Head of caudate nucleus (tissue), 42 donors: ENCODE measurements around the gene DNAJC27.

ENCODE experiments used
- DNase-seq, 42 donors: peaks; one replicate each; pipeline versions ENCODE4 v3.0.0 to v3.0.0-alpha.2; 2020 to 2021; ENCODE audit warnings: mixed read lengths in 7 of 42
- intact Hi-C: fragments of 100-400 bp; cut with DNase I; formaldehyde crosslinking; loops from one replicate; pipeline ENCODE4 v1.15.0; 2022

DNAJC27 gene

GRCh38 chr2:24935145-24935544 lies 36.6 kb downstream of the DNAJC27 start:
- intact Hi-C loops = no loop called here

DNA sequence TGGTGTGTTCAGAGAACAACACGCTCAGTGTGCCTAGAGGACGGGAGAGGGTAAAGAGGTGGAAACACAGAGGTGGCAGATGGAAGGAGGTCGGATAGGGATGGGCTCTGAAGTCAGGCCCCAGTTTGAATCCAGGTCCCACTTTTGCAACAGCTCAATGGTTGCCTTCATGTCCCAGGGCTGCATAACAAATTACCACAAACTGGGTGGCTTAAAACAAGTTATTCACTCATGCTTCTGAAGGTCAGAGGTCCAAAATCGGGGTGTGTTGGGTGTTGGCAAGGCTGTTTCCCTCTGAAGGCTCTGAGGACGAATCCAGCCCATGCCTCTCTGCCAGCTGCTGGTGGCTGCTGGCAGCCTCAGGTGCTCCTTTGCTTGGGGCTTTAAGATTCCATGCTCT lies 39.0 kb downstream of the DNAJC27 start:
- no peak for DNase-seq
- intact Hi-C loops = no loop called here

More at GRCh38 chr2:24935145-24935544, 36.6 kb downstream of the DNAJC27 start:
- DNase-seq = no peak

GRCh38 chr2:24930768-24931167 lies 41.0 kb downstream of the DNAJC27 start:
- peak in 29 of 42 donors; percentile 30 to 85 (median 58) for DNase-seq
- intact Hi-C loops = no loop called here

DNA sequence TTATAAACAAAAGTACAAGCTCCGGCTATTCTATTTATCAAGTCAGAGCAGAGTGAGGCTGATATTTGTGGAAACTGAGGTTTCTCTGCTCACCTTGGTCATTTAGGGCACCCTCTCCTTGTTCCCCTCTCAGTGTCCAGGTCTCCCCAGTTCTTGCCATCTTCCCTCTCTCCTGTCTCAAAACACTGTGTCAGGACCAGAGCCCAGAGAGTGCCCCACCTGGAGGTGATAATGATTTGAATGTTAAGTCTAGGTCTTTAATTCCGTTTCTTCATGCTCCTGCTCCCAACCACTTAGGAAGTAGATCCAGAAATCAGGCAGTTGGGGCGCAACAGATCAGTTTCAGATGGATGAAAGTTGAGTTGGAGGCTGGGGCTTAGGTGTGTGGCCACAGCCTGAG lies 42.5 kb downstream of the DNAJC27 start:
- intact Hi-C loops = no loop called here
- peak in 1 of 42 donors; percentile 12 for DNase-seq

- intact Hi-C loops = no loop called here
- peak in 1 of 42 donors; percentile 9 for DNase-seq
Observed at GRCh38 chr2:24928036-24928435, 43.7 kb downstream of the DNAJC27 start.

DNA sequence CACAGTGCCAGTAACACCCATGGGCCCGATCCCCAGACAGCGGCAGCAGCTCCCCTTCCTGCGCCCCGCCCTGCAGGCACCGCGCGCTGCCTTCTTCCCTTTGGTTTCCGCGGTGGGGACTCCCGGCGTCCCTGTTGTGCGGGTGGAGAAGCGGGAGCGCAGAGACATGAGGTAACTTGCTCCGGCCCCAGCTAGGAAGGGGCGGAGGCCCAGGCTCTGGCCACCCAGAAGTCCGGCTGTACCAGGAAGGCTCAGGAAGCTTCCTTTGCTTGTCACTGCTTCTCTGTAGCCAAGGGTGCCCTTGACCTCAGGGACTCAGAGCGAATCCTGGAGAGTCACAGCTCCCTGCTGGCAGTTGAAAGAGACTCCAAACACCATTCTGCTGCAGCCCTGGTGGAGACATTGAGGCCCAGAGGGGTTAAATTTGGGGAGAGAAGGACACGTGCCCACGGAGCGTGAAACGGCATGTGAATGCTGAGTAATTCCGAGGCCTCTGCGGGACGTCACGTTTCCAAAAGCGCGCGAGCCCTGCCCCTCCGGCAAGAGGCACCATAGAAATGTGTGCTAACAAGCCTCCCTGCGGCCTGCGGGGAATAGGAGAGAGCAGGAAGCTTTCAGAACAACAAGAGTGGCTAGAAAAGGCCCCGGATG lies 45.0 kb downstream of the DNAJC27 start:
- peak in 7 of 42 donors; percentile 31 to 61 (median 38) for DNase-seq
- intact Hi-C loops = no loop called here

DNA sequence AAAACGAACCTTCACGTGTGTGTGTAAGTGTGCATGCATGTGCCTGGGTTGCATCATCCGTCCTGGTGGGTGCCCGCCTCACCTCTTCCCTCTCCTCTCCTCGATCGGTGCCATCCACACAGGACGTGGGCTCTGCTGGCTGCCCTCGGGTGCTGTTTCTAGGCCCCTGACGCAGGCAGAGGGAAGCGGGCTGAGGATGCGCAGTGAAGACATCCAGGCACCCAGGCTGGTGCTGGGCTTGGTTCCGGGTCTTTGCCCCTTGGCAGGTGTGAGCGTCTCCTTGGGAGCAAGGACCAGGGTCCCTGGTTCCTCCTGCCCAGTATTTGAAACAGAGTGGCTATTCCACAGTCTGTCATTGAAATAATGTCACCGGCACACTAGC lies 45.5 kb downstream of the DNAJC27 start:
- no peak for DNase-seq
- intact Hi-C loops = no loop called here

DNA sequence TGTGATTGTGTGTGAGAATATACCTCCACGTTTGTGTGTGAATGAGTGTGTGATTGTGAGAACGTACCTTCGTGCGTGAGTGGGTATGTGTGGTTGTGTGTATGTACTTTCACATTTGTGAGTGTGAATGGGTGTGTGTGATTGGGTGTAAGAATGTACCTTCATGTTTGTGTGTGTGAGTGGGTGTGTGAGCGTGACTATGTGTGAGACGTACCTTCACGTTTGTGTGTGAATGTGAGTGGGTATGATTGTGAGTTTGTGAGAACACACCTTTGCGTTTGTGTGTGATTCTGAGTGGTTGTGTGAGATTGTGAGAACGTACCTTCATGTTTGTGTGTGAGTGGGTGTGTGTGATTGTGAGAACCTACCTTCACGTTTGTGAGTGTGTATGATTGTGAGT lies 45.9 kb downstream of the DNAJC27 start:
- no peak for DNase-seq
- intact Hi-C loops = no loop called here

- intact Hi-C loops = no loop called here
- DNase-seq = no peak
Observed at GRCh38 chr2:24924732-24925131, 47.0 kb downstream of the DNAJC27 start.

DNA sequence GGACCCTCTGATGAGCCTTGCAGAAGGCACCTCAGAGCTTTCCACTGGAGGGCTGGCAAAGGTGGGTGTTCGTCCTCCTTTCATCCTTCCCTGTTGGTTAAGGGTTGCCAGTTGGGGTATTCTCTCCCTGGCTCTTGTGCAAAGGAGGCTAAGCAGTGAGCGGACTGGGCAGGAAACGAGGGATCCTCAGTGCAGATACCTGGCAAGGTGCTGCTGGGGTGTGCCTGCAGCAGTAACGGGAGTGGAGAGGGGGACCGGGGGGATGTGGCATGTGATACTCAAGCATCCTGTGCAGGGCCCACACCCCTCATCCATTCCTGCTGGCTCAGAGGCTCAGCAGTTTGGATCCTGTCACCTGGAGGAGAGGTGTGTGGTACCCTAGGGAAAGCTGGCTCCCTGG lies 47.5 kb downstream of the DNAJC27 start:
- intact Hi-C loops = no loop called here
- no peak for DNase-seq

DNA sequence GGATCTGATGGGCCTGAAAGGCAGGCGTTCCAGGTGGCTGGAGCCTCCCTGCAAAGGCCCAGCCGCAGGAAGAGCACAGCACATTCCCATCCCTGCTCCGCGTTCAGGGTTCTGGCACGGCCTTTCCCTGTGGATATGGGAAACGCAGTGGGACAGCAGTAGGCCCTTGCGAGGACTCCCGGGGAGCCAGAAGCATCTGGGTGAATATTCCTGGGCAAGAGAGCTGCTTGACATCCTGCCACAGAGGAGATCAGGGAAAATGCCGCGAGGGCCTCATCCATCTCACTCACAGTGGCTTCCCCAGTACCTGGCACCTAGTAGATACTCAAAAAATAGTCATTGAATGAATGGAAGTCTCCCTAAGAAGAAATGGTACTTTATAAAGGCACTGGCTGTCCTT lies 48.6 kb downstream of the DNAJC27 start:
- intact Hi-C loops = no loop called here
- no peak for DNase-seq

- no peak for DNase-seq
- intact Hi-C loops = no loop called here
Observed at GRCh38 chr2:24922556-24922955, 49.2 kb downstream of the DNAJC27 start.

- DNase-seq = peak in 10 of 42 donors; percentile 9 to 69 (median 52)
- intact Hi-C loops = no loop called here
Observed at GRCh38 chr2:24920809-24921441, 50.8 kb downstream of the DNAJC27 start.

GRCh38 chr2:24920098-24920808 lies 51.5 kb downstream of the DNAJC27 start, which contains the start of gene ADCY3:
ADCY3 (minus strand) TSS chr2:24920237; CDS start chr2:24918987, 1,250 bp downstream.
- intact Hi-C loops = no loop called here
- peak in 38 of 42 donors; percentile 51 to 88 (median 72) for DNase-seq

DNA sequence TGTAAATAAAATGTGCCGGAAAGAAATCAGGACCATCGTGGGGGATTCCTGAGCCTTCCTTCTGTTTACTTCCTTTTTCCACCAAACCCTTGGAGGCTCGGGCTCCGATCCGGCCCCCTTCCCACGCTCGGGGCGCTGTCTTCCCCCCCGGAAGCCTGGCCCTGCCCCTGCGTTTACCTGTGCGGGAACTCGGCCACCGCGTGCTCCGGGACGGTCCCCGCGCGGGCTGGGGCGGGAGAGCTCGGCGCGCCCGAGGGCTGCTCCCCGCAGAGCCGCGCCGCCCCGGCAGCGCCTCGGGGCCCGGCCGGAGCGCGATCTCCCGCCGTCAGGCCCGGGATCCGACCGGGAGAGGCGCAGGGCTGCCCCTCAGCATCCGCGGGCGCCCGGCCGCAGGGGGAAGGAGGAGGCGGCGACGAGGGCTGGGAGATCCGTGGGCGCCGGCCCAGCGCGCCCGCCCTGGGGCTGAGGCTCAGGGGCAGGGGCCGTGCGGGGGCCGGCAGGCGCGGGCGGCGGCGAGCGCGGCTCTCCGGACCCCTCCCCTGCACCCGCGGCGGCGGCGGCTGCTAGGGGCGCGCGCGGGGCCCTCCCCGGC lies 52.2 kb downstream of the DNAJC27 start:
- intact Hi-C loops = no loop called here
- peak in 1 of 42 donors; percentile 9 for DNase-seq

GRCh38 chr2:24919037-24919505 lies 52.7 kb downstream of the DNAJC27 start:
- intact Hi-C loops = no loop called here
- DNase-seq = peak in 6 of 42 donors; percentile 8 to 44 (median 31)

DNA sequence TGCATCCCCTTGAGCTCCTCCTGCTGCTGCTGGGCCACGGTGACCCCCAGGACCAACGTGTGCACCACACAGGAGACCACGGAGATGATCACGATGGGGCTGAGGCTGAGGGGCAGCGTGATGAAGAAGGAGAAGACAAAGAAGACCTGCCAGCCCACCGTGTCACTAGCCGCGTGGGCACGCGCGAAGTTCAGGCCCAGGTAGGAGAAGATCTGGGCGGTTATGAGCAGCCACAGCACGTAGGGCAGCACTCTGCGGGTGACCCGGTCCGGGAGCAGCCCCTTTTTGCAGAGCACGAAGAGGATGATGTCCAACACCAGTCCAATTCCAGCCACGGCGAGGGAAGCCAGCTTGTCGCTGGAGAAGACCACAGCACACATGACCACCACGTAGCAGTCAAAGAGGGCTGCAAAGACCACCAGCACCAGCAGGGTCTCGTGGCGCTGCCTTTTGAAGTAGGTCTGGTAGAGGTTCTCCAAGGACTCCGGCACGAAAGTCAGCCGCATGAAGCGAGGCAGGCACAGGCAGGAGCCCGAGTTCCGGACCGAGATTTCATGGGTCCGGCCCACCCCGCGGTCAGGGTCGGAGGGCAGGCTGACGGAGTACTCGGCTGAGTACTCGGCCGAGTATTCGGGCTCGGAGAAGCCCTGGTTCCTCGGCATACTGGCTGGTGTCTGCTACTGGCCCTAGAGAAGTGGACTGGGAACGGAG lies 53.3 kb downstream of the DNAJC27 start:
- intact Hi-C loops = no loop called here
- DNase-seq = peak in 1 of 42 donors; percentile 42

GRCh38 chr2:24917731-24918325 lies 53.9 kb downstream of the DNAJC27 start:
- peak in 1 of 42 donors; percentile 34 for DNase-seq

GRCh38 chr2:24917086-24917485 lies 54.7 kb downstream of the DNAJC27 start:
- intact Hi-C loops = no loop called here
- no peak for DNase-seq

More at GRCh38 chr2:24917731-24918325, 53.9 kb downstream of the DNAJC27 start:
- intact Hi-C loops = no loop called here
